Upper lobe of left lung (tissue), 6 donors: Measurements from ENCODE around the gene RIGI. TPM values are rescaled to one million over a fixed set of nuclear protein-coding genes. Genes with fewer than 3 reads are reported as not detected.

ENCODE experiments used
- ATAC-seq, 2 donors: fragments of 200-7000 bp; cut with Tn5 transposase; one replicate each; pipeline ENCODE4 v1.9.1; 2022; ENCODE audit warnings: mild to moderate bottlenecking in 2 of 2, moderate library complexity in 2 of 2; ENCODE audit not compliant: low FRiP score in 2 of 2
- DNase-seq, 2 donors: peaks; one replicate each; pipeline ENCODE4 v3.0.0-alpha.2; 2019 to 2020
- H3K27ac ChIP-seq, 4 donors: fragments of 200-600 bp; sonication (generic); one replicate each; pipeline ENCODE4 v1.5.1; 2016 to 2019
- H3K27me3 ChIP-seq, 4 donors: fragments of 200-600 bp; sonication (generic); one replicate each; pipeline ENCODE4 v1.5.1; 2017 to 2019
- H3K36me3 ChIP-seq, 4 donors: fragments of 200-600 bp; sonication (generic); one replicate each; pipeline ENCODE4 v1.5.1; 2016 to 2019
- H3K4me1 ChIP-seq, 4 donors: fragments of 200-600 bp; sonication (generic); one replicate each; pipeline ENCODE4 v1.5.1; 2018 to 2019
- H3K4me3 ChIP-seq, 4 donors: fragments of 200-600 bp; sonication (generic); one replicate each; pipeline ENCODE4 v1.5.1; 2017 to 2019; ENCODE audit warnings: mild to moderate bottlenecking in 2 of 4, moderate library complexity in 1 of 4
- H3K9me3 ChIP-seq, 4 donors: fragments of 200-600 bp; sonication (generic); one replicate each; pipeline ENCODE4 v1.5.1; 2018 to 2019
- EP300 ChIP-seq, 4 donors: sonication (generic); formaldehyde crosslinking; IDR thresholded peaks; one replicate each; pipeline ENCODE4 v1.5.1; 2017; ENCODE audit warnings: antibody characterized with exemption in 4 of 4, control low read depth in 2 of 4
- POLR2A ChIP-seq, 4 donors: fragments of 450-650 bp; IDR thresholded peaks; one replicate each; pipeline ENCODE4 v1.5.1; 2016 to 2017; ENCODE audit warnings: antibody characterized with exemption in 4 of 4, mild to moderate bottlenecking in 2 of 4
- POLR2AphosphoS5 ChIP-seq, 2 donors: sonication (generic); formaldehyde crosslinking; IDR thresholded peaks; one replicate each; pipeline ENCODE4 v1.5.1; 2017; ENCODE audit warnings: antibody characterized with exemption in 2 of 2
- WGBS, 2 donors: methylation state at CpG; one replicate each; pipeline ENCODE4 v1.1.5; 2017 to 2018; 5-methylcytosine and 5-hydroxymethylcytosine counted together
- total RNA-seq, 6 donors: library from RNA; depleted of rRNA in 4 of 6; stranded (reverse); fragments of >200 nt in 4 of 6; gene quantifications; one replicate each; pipeline versions ENCODE4 v1.1.0 to v1.2.1, GENCODE V29; 2016 to 2021
- TF ChIP-seq, protein P1 (sequence below), 6 experiments: fragments of 450-650 bp in 4 of 6; fragments of 200-600 bp in 2 of 6; sonication (generic) in 2 of 6; IDR thresholded peaks; one replicate each; pipeline ENCODE4 v1.5.1; 2016 to 2019; ENCODE audit warnings: antibody characterized with exemption in 6 of 6
- donor health status: DM: no; HTN: no; CAD: no; lungs with moderate emphysema.
- donor health status: DM: no; HTN: yes; CAD: no; lungs with severe emphysema.

The RIGI gene
- total RNA-seq, 6 donors from 2014 or later, result 7.8 to 24.1 (median 15.3) TPM

DNA sequence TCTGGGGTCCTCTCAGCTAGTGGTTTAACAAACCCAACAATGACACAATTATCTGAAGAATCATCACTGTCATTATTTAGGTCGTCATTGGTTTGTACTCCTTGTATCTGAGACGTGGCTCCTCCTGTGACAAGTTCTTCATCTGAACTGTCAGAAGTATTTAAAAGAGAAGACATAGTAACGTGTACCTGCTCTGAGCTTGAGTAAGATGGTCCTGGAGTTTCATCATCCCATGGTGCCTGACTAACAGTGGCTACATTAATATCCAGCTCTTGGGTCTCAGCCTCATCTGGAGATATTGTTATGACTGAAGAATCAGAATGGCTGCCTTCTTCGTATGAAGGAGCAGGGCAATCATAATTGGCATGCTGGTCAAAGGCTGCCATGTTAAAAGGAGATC is 17.1 kb upstream of the RIGI start:
- DNase-seq, result no peak
- Histone ChIP-seq H3K36me3 (peaks cover 0 to 31% (median 14%) of the 10 kb centered on the region in 4 donors), H3K4me3 (no peak overlapping the region), H3K4me1 (peaks cover 0 to 3% (median 0%) of the 10 kb centered on the region in 4 donors), H3K9me3 (no peaks in the 10 kb centered on the region), H3K27ac (no peak overlapping the region), H3K27me3 (no peaks in the 10 kb centered on the region)
- TF ChIP-seq, protein P1, sequence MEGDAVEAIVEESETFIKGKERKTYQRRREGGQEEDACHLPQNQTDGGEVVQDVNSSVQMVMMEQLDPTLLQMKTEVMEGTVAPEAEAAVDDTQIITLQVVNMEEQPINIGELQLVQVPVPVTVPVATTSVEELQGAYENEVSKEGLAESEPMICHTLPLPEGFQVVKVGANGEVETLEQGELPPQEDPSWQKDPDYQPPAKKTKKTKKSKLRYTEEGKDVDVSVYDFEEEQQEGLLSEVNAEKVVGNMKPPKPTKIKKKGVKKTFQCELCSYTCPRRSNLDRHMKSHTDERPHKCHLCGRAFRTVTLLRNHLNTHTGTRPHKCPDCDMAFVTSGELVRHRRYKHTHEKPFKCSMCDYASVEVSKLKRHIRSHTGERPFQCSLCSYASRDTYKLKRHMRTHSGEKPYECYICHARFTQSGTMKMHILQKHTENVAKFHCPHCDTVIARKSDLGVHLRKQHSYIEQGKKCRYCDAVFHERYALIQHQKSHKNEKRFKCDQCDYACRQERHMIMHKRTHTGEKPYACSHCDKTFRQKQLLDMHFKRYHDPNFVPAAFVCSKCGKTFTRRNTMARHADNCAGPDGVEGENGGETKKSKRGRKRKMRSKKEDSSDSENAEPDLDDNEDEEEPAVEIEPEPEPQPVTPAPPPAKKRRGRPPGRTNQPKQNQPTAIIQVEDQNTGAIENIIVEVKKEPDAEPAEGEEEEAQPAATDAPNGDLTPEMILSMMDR (IDR thresholded peaks at IDR 0.05), result no peak
- no peak for TF ChIP-seq POLR2AphosphoS5 (IDR thresholded peaks at IDR 0.05)
- TF ChIP-seq EP300 (IDR thresholded peaks at IDR 0.05), result no peak
- TF ChIP-seq POLR2A (IDR thresholded peaks at IDR 0.05), result no peak
- WGBS, 2 donors, result 89 to 97% methylated on average over 4 of the region's 4 CpGs
- ATAC-seq, result no peak

DNA sequence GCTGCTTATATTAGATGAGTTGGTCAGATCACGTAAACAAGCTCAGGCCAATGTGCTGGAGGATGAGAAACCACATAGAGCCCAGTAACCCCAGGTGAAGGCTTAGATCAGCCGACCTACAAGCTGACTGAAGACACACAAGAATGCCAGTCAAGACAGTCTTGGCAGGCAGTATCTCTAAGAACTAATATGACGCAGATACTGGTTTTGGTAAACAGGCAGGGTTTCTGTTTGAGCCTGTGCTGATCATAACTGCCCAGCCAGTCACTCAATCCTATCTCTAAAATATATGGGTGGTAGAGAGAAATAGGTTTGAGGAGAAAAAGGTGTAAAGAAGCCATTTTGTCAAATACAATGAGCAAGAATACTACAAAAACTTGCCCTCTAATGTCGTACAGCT is 7.8 kb upstream of the RIGI start:
- Histone ChIP-seq H3K4me3 (no peak overlapping the region), H3K27ac (no peak overlapping the region), H3K36me3 (no peaks in the 10 kb centered on the region), H3K4me1 (no peaks in the 10 kb centered on the region), H3K9me3 (no peaks in the 10 kb centered on the region), H3K27me3 (no peaks in the 10 kb centered on the region)
- WGBS, 2 donors, result 92 to 97% methylated on average over 4 of the region's 4 CpGs
- DNase-seq, result no peak
- TF ChIP-seq POLR2AphosphoS5 (IDR thresholded peaks at IDR 0.05) (no peak), POLR2A (IDR thresholded peaks at IDR 0.05) (no peak), EP300 (IDR thresholded peaks at IDR 0.05) (no peak)
- TF ChIP-seq, protein P1 (IDR thresholded peaks at IDR 0.05), result no peak
- ATAC-seq, result no peak

DNA sequence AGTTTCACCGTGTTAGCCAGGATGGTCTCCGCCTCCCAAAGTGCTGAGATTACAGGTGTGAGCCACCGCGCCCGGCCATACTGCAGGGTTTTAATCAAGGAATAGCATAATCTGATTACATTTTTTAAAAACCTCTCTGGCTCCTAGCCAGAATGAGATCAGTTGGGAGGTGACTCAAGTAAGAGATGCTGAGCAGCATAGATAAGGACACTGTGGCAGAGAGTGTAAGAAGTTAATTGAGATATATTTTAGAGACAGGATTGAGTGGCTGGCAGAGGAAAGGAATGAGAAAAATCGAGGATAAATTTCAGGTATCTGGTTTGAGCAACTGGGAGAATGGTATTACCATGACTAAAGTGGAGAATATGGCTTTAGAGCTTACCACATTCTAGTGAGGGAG is 7.3 kb upstream of the RIGI start:
- DNase-seq (no peak), ATAC-seq (no peak)
- H3K27me3 ChIP-seq, result no peaks in the 10 kb centered on the region
- no peak overlapping the region for H3K27ac ChIP-seq
- H3K4me3 ChIP-seq, result no peak overlapping the region
- H3K9me3 ChIP-seq, result no peaks in the 10 kb centered on the region
- TF ChIP-seq, protein P1 (IDR thresholded peaks at IDR 0.05), result no peak
- no peak for TF ChIP-seq EP300 (IDR thresholded peaks at IDR 0.05)
- TF ChIP-seq POLR2A (IDR thresholded peaks at IDR 0.05), result no peak
- no peak for TF ChIP-seq POLR2AphosphoS5 (IDR thresholded peaks at IDR 0.05)
- H3K4me1 ChIP-seq, result no peaks in the 10 kb centered on the region
- WGBS, 2 donors, result 96 to 97% methylated on average over 6 of the region's 6 CpGs
- no peaks in the 10 kb centered on the region for H3K36me3 ChIP-seq

DNA sequence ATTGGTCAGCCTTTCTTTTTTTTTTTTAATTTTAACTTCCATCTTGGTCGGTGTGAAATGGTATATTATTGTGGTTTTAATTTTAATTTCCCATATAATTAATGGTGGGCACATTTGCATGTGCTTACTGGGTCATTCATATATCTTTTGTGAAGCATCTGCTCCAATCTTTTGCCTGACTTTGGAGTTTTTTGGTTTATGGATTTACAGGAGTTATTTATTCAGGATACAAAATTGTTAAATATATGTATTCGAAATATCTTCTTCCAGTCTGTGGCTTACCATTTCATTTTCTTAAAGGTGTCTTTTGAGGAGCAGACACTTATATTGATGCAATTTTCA is 682 bp upstream of the RIGI start:
- Histone ChIP-seq H3K27me3 (no peaks in the 10 kb centered on the region), H3K27ac (peak overlapping the region; percentile 86 to 90 (median 89)), H3K4me3 (peak overlapping the region; percentile 47 to 85 (median 64)), H3K4me1 (peaks cover 18 to 33% (median 24%) of the 10 kb centered on the region in 4 donors), H3K9me3 (no peaks in the 10 kb centered on the region), H3K36me3 (no peaks in the 10 kb centered on the region)
- WGBS, 2 donors, result 10 to 14% methylated on average over 2 of the region's 2 CpGs
- DNase-seq (no peak), ATAC-seq (no peak)
- TF ChIP-seq EP300 (IDR thresholded peaks at IDR 0.05) (no peak), POLR2AphosphoS5 (IDR thresholded peaks at IDR 0.05) (no peak), POLR2A (IDR thresholded peaks at IDR 0.05) (no peak)
- TF ChIP-seq, protein P1 (IDR thresholded peaks at IDR 0.05), result no peak

DNA sequence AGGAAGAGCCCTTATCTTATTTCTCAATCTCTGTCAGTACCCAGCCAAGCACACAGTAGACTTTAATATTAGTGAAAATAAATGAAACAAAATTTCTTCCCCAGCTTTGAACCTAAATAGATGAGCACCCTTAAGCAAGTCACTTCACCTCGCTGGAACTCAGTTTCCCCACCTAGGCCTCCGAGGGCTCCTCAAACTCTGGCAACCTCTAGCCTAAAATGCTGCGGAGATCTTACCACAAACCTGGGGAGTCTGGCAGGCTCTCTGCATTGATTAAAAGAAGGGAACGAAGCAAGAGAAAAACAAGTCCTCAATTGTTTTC is 326 bp downstream of the RIGI start:
- peak overlapping the region; percentile 47 to 85 (median 64) for H3K4me3 ChIP-seq
- 0% methylated on average over 4 of the region's 4 CpGs for WGBS, 2 donors

More for the DNA sequence above, 326 bp downstream of the RIGI start:
- TF ChIP-seq EP300 (IDR thresholded peaks at IDR 0.05), result no peak
- TF ChIP-seq POLR2AphosphoS5 (IDR thresholded peaks at IDR 0.05), result no peak
- TF ChIP-seq, protein P1 (IDR thresholded peaks at IDR 0.05), result no peak
- H3K27me3 ChIP-seq, result no peaks in the 10 kb centered on the region
- H3K9me3 ChIP-seq, result no peaks in the 10 kb centered on the region
- H3K4me1 ChIP-seq, result peaks cover 18 to 33% (median 24%) of the 10 kb centered on the region in 4 donors
- peak overlapping the region; percentile 86 to 90 (median 89) for H3K27ac ChIP-seq
- no peak for DNase-seq
- no peak for ATAC-seq
- no peaks in the 10 kb centered on the region for H3K36me3 ChIP-seq
